OCI-LY3 (cell line): ENCODE data around the gene CDH8.

Experiments used
- H2AFZ ChIP-seq: fragments of 200-600, 300-600 bp; shearing (Covaris generic); 2 replicates; pipeline ENCODE4 v1.6.0; 2014; ENCODE audit warnings: antibody characterized with exemption, low read depth, low read length
- H3K27ac ChIP-seq: fragments of 200-600, 300-600 bp; sonication (generic); 2 replicates; pipeline ENCODE4 v1.5.1; 2014; ENCODE audit warnings: mild to moderate bottlenecking, low read length, moderate library complexity, mixed read lengths
- H3K27me3 ChIP-seq: fragments of 200-600, 300-600 bp; sonication (generic); 2 replicates; pipeline ENCODE4 v1.6.1; 2014; ENCODE audit warnings: low read depth, low read length, mixed read lengths
- H3K36me3 ChIP-seq: fragments of 200-600, 300-600 bp; sonication (generic); replicated peaks from 2 replicates; pipeline ENCODE3; 2014; ENCODE audit warnings: low read depth, low read length, mixed read lengths
- H3K4me1 ChIP-seq: fragments of 300-600, 200-600 bp; sonication (generic); 2 replicates; pipeline ENCODE4 v1.6.1; 2014; ENCODE audit warnings: low read length, mixed read lengths
- H3K4me2 ChIP-seq: fragments of 200-600, 300-600 bp; sonication (generic); 2 replicates; pipeline ENCODE4 v1.6.1; 2014; ENCODE audit warnings: low read length, mixed read lengths
- H3K4me3 ChIP-seq: fragments of 300-600, 200-600 bp; sonication (generic); 2 replicates; pipeline ENCODE4 v1.5.1; 2014; ENCODE audit warnings: antibody characterized with exemption, mild to moderate bottlenecking, low read length, moderate library complexity
- H3K79me2 ChIP-seq: fragments of 300-600, 200-600 bp; shearing (Covaris generic); 2 replicates; pipeline ENCODE4 v1.6.1; 2014; ENCODE audit warnings: mild to moderate bottlenecking, low read length, mixed read lengths
- H3K9ac ChIP-seq: fragments of 300-600, 200-600 bp; shearing (Covaris generic); 2 replicates; pipeline ENCODE4 v1.6.0; 2014; ENCODE audit warnings: mild to moderate bottlenecking, low read length, moderate library complexity
- H3K9me3 ChIP-seq: fragments of 200-600, 300-600 bp; shearing (Covaris generic); 2 replicates; pipeline ENCODE4 v1.6.1; 2014; ENCODE audit warnings: low read length, mixed read lengths; ENCODE audit not compliant: insufficient read depth
- H4K20me1 ChIP-seq: fragments of 200-600, 300-600 bp; sonication (generic); 2 replicates; pipeline ENCODE4 v1.6.1; 2016; ENCODE audit warnings: low read length, mixed read lengths; ENCODE audit not compliant: insufficient read depth
- CTCF ChIP-seq: fragments of 200-600, 300-600 bp; sonication (generic); IDR thresholded peaks from 2 replicates; pipeline ENCODE4 v1.5.1; 2014; ENCODE audit warnings: antibody characterized with exemption, low read length, low read depth
- EZH2phosphoT487 ChIP-seq: fragments of 200-600 bp; shearing (Covaris generic); IDR thresholded peaks from 2 replicates; pipeline ENCODE4 v1.6.1; 2018; ENCODE audit warnings: antibody characterized with exemption, mixed run types, low read depth

Gene CDH8

GRCh38 chr16:61934601-61935000 is 101.6 kb downstream of the CDH8 start:
- Histone ChIP-seq H4K20me1 (no peaks in the 10 kb centered on the region), H3K9me3 (no peaks in the 10 kb centered on the region), H3K27me3 (0 out of 2 replicates have a peak, but pooled peaks cover 2% of the 10 kb centered on the region), H3K4me2 (no peak overlapping the region), H3K4me3 (no peak overlapping the region), H3K27ac (no peak overlapping the region), H3K4me1 (no peaks in the 10 kb centered on the region), H3K9ac (no peak overlapping the region), H2AFZ (no peak overlapping the region), H3K36me3 (no peaks in the 10 kb centered on the region), H3K79me2 (no peaks in the 10 kb centered on the region)
- no peak for TF ChIP-seq CTCF
- TF ChIP-seq EZH2phosphoT487: no peak

- Histone ChIP-seq H3K36me3 (no peaks in the 10 kb centered on the region), H4K20me1 (no peaks in the 10 kb centered on the region), H3K27ac (no peak overlapping the region), H3K27me3 (no peaks in the 10 kb centered on the region), H3K4me1 (no peaks in the 10 kb centered on the region), H3K9me3 (no peaks in the 10 kb centered on the region), H3K4me3 (no peak overlapping the region), H3K79me2 (no peaks in the 10 kb centered on the region), H2AFZ (no peak overlapping the region), H3K9ac (no peak overlapping the region), H3K4me2 (no peak overlapping the region)
- TF ChIP-seq EZH2phosphoT487: no peak
- TF ChIP-seq CTCF: no peak
Measured at GRCh38 chr16:61929776-61930175, 106.5 kb downstream of the CDH8 start.

DNA sequence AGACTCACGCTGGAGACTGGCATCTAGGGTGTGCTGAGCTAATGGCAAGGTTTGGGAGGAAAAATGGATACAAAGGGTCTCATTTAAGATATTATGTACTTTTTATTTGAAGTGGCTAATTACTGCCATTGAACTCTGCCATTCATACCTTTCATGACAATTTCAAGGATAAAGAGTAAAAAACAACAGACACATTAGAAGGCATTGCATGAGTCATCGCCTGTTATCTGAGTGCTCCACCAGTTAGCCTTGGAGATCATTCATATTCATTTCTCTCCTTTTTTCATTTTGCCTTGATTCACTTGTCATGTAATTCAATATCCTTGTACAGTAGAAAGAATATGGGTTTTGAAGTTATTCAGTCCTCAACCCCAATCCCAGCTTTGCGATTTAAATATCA is 109.5 kb downstream of the CDH8 start:
- Histone ChIP-seq H3K27ac (no peak overlapping the region), H3K9ac (no peak overlapping the region), H3K36me3 (no peaks in the 10 kb centered on the region), H3K9me3 (no peaks in the 10 kb centered on the region), H4K20me1 (no peaks in the 10 kb centered on the region), H3K27me3 (no peaks in the 10 kb centered on the region), H3K4me3 (no peak overlapping the region), H2AFZ (no peak overlapping the region), H3K4me2 (no peak overlapping the region), H3K79me2 (no peaks in the 10 kb centered on the region), H3K4me1 (no peaks in the 10 kb centered on the region)
- TF ChIP-seq CTCF (no peak), EZH2phosphoT487 (no peak)

- Histone ChIP-seq H3K4me2 (no peak overlapping the region), H3K27me3 (no peaks in the 10 kb centered on the region), H2AFZ (no peak overlapping the region), H4K20me1 (no peaks in the 10 kb centered on the region), H3K9me3 (no peaks in the 10 kb centered on the region), H3K4me3 (no peak overlapping the region), H3K27ac (no peak overlapping the region), H3K79me2 (no peaks in the 10 kb centered on the region), H3K9ac (no peak overlapping the region), H3K36me3 (no peaks in the 10 kb centered on the region), H3K4me1 (no peaks in the 10 kb centered on the region)
- no peak for TF ChIP-seq CTCF
- no peak for TF ChIP-seq EZH2phosphoT487
Measured at GRCh38 chr16:61923629-61924028, 112.6 kb downstream of the CDH8 start.
